Measurements from ENCODE around the gene AAR2.

Gene AAR2

GRCh38 chr20:36217226-36217625 lies 19.1 kb upstream of the AAR2 start:
- Histone ChIP-seq H3K9ac (ENCODE audit: low read length in 5 of 5) (no peak overlapping the region), H3K4me1 (ENCODE audit: control insufficient read depth in 5 of 5, insufficient read depth in 5 of 5, low read length in 5 of 5) (peaks cover 0 to 5% (median 0%) of the 10 kb centered on the region in 5 donors), H3K27ac (ENCODE audit: low read depth, low read length) (no peak overlapping the region), H3K27me3 (ENCODE audit: control insufficient read depth in 5 of 5, insufficient read depth in 4 of 5, low read length in 5 of 5) (no peaks in the 10 kb centered on the region), H3K9me3 (ENCODE audit: control insufficient read depth in 5 of 5, low read length in 5 of 5) (no peaks in the 10 kb centered on the region), H3K36me3 (ENCODE audit: control insufficient read depth in 5 of 5, insufficient read depth in 5 of 5, low read length in 5 of 5) (peaks cover 0 to 98% (median 93%) of the 10 kb centered on the region in 5 donors), H3K4me3 (ENCODE audit: low read depth in 1 of 5, low read length in 5 of 5) (no peak overlapping the region)

- Histone ChIP-seq H3K4me3 (ENCODE audit: low read depth in 1 of 5, low read length in 5 of 5) (no peak overlapping the region), H3K4me1 (ENCODE audit: control insufficient read depth in 5 of 5, insufficient read depth in 5 of 5, low read length in 5 of 5) (peaks cover 0 to 5% (median 0%) of the 10 kb centered on the region in 5 donors), H3K9me3 (ENCODE audit: control insufficient read depth in 5 of 5, low read length in 5 of 5) (no peaks in the 10 kb centered on the region), H3K27ac (ENCODE audit: low read depth, low read length) (no peak overlapping the region), H3K27me3 (ENCODE audit: control insufficient read depth in 5 of 5, insufficient read depth in 4 of 5, low read length in 5 of 5) (no peaks in the 10 kb centered on the region), H3K9ac (ENCODE audit: low read length in 5 of 5) (no peak overlapping the region), H3K36me3 (ENCODE audit: control insufficient read depth in 5 of 5, insufficient read depth in 5 of 5, low read length in 5 of 5) (peaks cover 0 to 98% (median 91%) of the 10 kb centered on the region in 5 donors)
Measured at GRCh38 chr20:36218380-36219064, 17.8 kb upstream of the AAR2 start.

GRCh38 chr20:36219671-36220220 lies 16.5 kb upstream of the AAR2 start:
- H3K4me3 ChIP-seq (ENCODE audit: low read depth in 1 of 5, low read length in 5 of 5), result no peak overlapping the region
- H3K9me3 ChIP-seq (ENCODE audit: control insufficient read depth in 5 of 5, low read length in 5 of 5), result no peaks in the 10 kb centered on the region
- H3K9ac ChIP-seq (ENCODE audit: low read length in 5 of 5), result no peak overlapping the region
- no peaks in the 10 kb centered on the region for H3K27me3 ChIP-seq (ENCODE audit: control insufficient read depth in 5 of 5, insufficient read depth in 4 of 5, low read length in 5 of 5)
- H3K4me1 ChIP-seq (ENCODE audit: control insufficient read depth in 5 of 5, insufficient read depth in 5 of 5, low read length in 5 of 5), result peaks cover 0 to 5% (median 0%) of the 10 kb centered on the region in 5 donors
- no peak overlapping the region for H3K27ac ChIP-seq (ENCODE audit: low read depth, low read length)
- peaks cover 0 to 92% (median 84%) of the 10 kb centered on the region in 5 donors for H3K36me3 ChIP-seq (ENCODE audit: control insufficient read depth in 5 of 5, insufficient read depth in 5 of 5, low read length in 5 of 5)

- Histone ChIP-seq H3K27ac (ENCODE audit: low read depth, low read length) (no peak overlapping the region), H3K36me3 (ENCODE audit: control insufficient read depth in 5 of 5, insufficient read depth in 5 of 5, low read length in 5 of 5) (peaks cover 16 to 91% (median 79%) of the 10 kb centered on the region in 5 donors), H3K9ac (ENCODE audit: low read length in 5 of 5) (no peak overlapping the region), H3K27me3 (ENCODE audit: control insufficient read depth in 5 of 5, insufficient read depth in 4 of 5, low read length in 5 of 5) (no peaks in the 10 kb centered on the region), H3K4me3 (ENCODE audit: low read depth in 1 of 5, low read length in 5 of 5) (no peak overlapping the region), H3K9me3 (ENCODE audit: control insufficient read depth in 5 of 5, low read length in 5 of 5) (no peaks in the 10 kb centered on the region), H3K4me1 (ENCODE audit: control insufficient read depth in 5 of 5, insufficient read depth in 5 of 5, low read length in 5 of 5) (peaks cover 0 to 1% (median 0%) of the 10 kb centered on the region in 5 donors)
Measured at GRCh38 chr20:36225666-36226065, 10.6 kb upstream of the AAR2 start.

GRCh38 chr20:36228770-36229169 lies 7.5 kb upstream of the AAR2 start:
- Histone ChIP-seq H3K9ac (ENCODE audit: low read length in 5 of 5) (no peak overlapping the region), H3K27ac (ENCODE audit: low read depth, low read length) (no peak overlapping the region), H3K4me3 (ENCODE audit: low read depth in 1 of 5, low read length in 5 of 5) (no peak overlapping the region), H3K9me3 (ENCODE audit: control insufficient read depth in 5 of 5, low read length in 5 of 5) (no peaks in the 10 kb centered on the region), H3K4me1 (ENCODE audit: control insufficient read depth in 5 of 5, insufficient read depth in 5 of 5, low read length in 5 of 5) (no peaks in the 10 kb centered on the region), H3K36me3 (ENCODE audit: control insufficient read depth in 5 of 5, insufficient read depth in 5 of 5, low read length in 5 of 5) (peaks cover 16 to 68% (median 56%) of the 10 kb centered on the region in 5 donors), H3K27me3 (ENCODE audit: control insufficient read depth in 5 of 5, insufficient read depth in 4 of 5, low read length in 5 of 5) (no peaks in the 10 kb centered on the region)

GRCh38 chr20:36230019-36230418 lies 6.3 kb upstream of the AAR2 start:
- Histone ChIP-seq H3K4me1 (ENCODE audit: control insufficient read depth in 5 of 5, insufficient read depth in 5 of 5, low read length in 5 of 5) (no peaks in the 10 kb centered on the region), H3K27me3 (ENCODE audit: control insufficient read depth in 5 of 5, insufficient read depth in 4 of 5, low read length in 5 of 5) (no peaks in the 10 kb centered on the region), H3K9ac (ENCODE audit: low read length in 5 of 5) (no peak overlapping the region), H3K9me3 (ENCODE audit: control insufficient read depth in 5 of 5, low read length in 5 of 5) (no peaks in the 10 kb centered on the region), H3K27ac (ENCODE audit: low read depth, low read length) (no peak overlapping the region), H3K36me3 (ENCODE audit: control insufficient read depth in 5 of 5, insufficient read depth in 5 of 5, low read length in 5 of 5) (peaks cover 16 to 62% (median 53%) of the 10 kb centered on the region in 5 donors), H3K4me3 (ENCODE audit: low read depth in 1 of 5, low read length in 5 of 5) (no peak overlapping the region)

GRCh38 chr20:36231331-36231730 lies 4.9 kb upstream of the AAR2 start:
- H3K27ac ChIP-seq (ENCODE audit: low read depth, low read length), result no peak overlapping the region
- H3K27me3 ChIP-seq (ENCODE audit: control insufficient read depth in 5 of 5, insufficient read depth in 4 of 5, low read length in 5 of 5), result no peaks in the 10 kb centered on the region
- H3K9me3 ChIP-seq (ENCODE audit: control insufficient read depth in 5 of 5, low read length in 5 of 5), result no peaks in the 10 kb centered on the region
- H3K36me3 ChIP-seq (ENCODE audit: control insufficient read depth in 5 of 5, insufficient read depth in 5 of 5, low read length in 5 of 5), result peaks cover 10 to 49% (median 40%) of the 10 kb centered on the region in 5 donors
- H3K4me3 ChIP-seq (ENCODE audit: low read depth in 1 of 5, low read length in 5 of 5), result no peak overlapping the region
- H3K9ac ChIP-seq (ENCODE audit: low read length in 5 of 5), result no peak overlapping the region
- peaks cover 2 to 8% (median 6%) of the 10 kb centered on the region in 5 donors for H3K4me1 ChIP-seq (ENCODE audit: control insufficient read depth in 5 of 5, insufficient read depth in 5 of 5, low read length in 5 of 5)

GRCh38 chr20:36234771-36235320 lies 1.4 kb upstream of the AAR2 start:
- H3K27ac ChIP-seq (ENCODE audit: low read depth, low read length), result no peak overlapping the region
- peaks cover 4 to 24% (median 22%) of the 10 kb centered on the region in 5 donors for H3K4me1 ChIP-seq (ENCODE audit: control insufficient read depth in 5 of 5, insufficient read depth in 5 of 5, low read length in 5 of 5)
- no peaks in the 10 kb centered on the region for H3K27me3 ChIP-seq (ENCODE audit: control insufficient read depth in 5 of 5, insufficient read depth in 4 of 5, low read length in 5 of 5)
- H3K36me3 ChIP-seq (ENCODE audit: control insufficient read depth in 5 of 5, insufficient read depth in 5 of 5, low read length in 5 of 5), result peaks cover 0 to 21% (median 12%) of the 10 kb centered on the region in 5 donors
- H3K4me3 ChIP-seq (ENCODE audit: low read depth in 1 of 5, low read length in 5 of 5), result no peak overlapping the region
- H3K9ac ChIP-seq (ENCODE audit: low read length in 5 of 5), result no peak overlapping the region
- H3K9me3 ChIP-seq (ENCODE audit: control insufficient read depth in 5 of 5, low read length in 5 of 5), result no peaks in the 10 kb centered on the region

- no peaks in the 10 kb centered on the region for H3K9me3 ChIP-seq (ENCODE audit: control insufficient read depth in 5 of 5, low read length in 5 of 5)
- H3K27ac ChIP-seq (ENCODE audit: low read depth, low read length), result peak overlapping the region; percentile 64
- H3K27me3 ChIP-seq (ENCODE audit: control insufficient read depth in 5 of 5, insufficient read depth in 4 of 5, low read length in 5 of 5), result no peaks in the 10 kb centered on the region
- H3K9ac ChIP-seq (ENCODE audit: low read length in 5 of 5), result peak overlapping the region; percentile 92 to 100 (median 100)
- peak overlapping the region; percentile 81 to 95 (median 94) for H3K4me3 ChIP-seq (ENCODE audit: low read depth in 1 of 5, low read length in 5 of 5)
- H3K36me3 ChIP-seq (ENCODE audit: control insufficient read depth in 5 of 5, insufficient read depth in 5 of 5, low read length in 5 of 5), result peaks cover 3 to 23% (median 20%) of the 10 kb centered on the region in 5 donors
- peaks cover 4 to 24% (median 22%) of the 10 kb centered on the region in 5 donors for H3K4me1 ChIP-seq (ENCODE audit: control insufficient read depth in 5 of 5, insufficient read depth in 5 of 5, low read length in 5 of 5)
Measured at GRCh38 chr20:36236786-36237121, 476 bp downstream of the AAR2 start.

GRCh38 chr20:36237477-36237876 lies 1.2 kb downstream of the AAR2 start:
- Histone ChIP-seq H3K27ac (ENCODE audit: low read depth, low read length) (no peak overlapping the region), H3K36me3 (ENCODE audit: control insufficient read depth in 5 of 5, insufficient read depth in 5 of 5, low read length in 5 of 5) (peaks cover 3 to 24% (median 23%) of the 10 kb centered on the region in 5 donors), H3K4me1 (ENCODE audit: control insufficient read depth in 5 of 5, insufficient read depth in 5 of 5, low read length in 5 of 5) (peaks cover 4 to 24% (median 22%) of the 10 kb centered on the region in 5 donors), H3K9me3 (ENCODE audit: control insufficient read depth in 5 of 5, low read length in 5 of 5) (no peaks in the 10 kb centered on the region), H3K27me3 (ENCODE audit: control insufficient read depth in 5 of 5, insufficient read depth in 4 of 5, low read length in 5 of 5) (no peaks in the 10 kb centered on the region), H3K9ac (ENCODE audit: low read length in 5 of 5) (peak overlapping the region; percentile 92 to 100 (median 100)), H3K4me3 (ENCODE audit: low read depth in 1 of 5, low read length in 5 of 5) (peak overlapping the region; percentile 81 to 95 (median 94))

All from subcutaneous abdominal adipose tissue (tissue), 5 donors.